Body of pancreas (tissue), 4 donors: ENCODE results near the gene CACNA1G. TPM values are rescaled to one million over a fixed set of nuclear protein-coding genes. Genes with fewer than 3 reads are reported as not detected.

Experiments
- ATAC-seq: fragments of 150-250 bp; one replicate; pipeline ENCODE4 v1.9.1; 2016
- DNase-seq, 4 donors: peaks; one replicate each; pipeline ENCODE4 v3.0.0-alpha.2; 2019
- H3K27ac ChIP-seq, 4 donors: fragments of 200-600 bp; sonication (generic); 1 replicate in 3 of 4; 2 replicates in 1 of 4; pipeline versions ENCODE4 v1.5.1 to v1.6.1; 2016 to 2019; ENCODE audit warnings: mild to moderate bottlenecking in 1 of 4, mixed read lengths in 1 of 4, moderate library complexity in 1 of 4
- H3K27me3 ChIP-seq, 2 donors: fragments of 200-600 bp; sonication (generic); one replicate each; pipeline ENCODE4 v1.6.0; 2016; ENCODE audit warnings: mild to moderate bottlenecking in 1 of 2
- H3K36me3 ChIP-seq, 2 donors: fragments of 200-600 bp; sonication (generic); replicated peaks in 1 of 2; 2 replicates each; pipeline ENCODE4 v1.5.1; 2016; ENCODE audit warnings: low read depth in 2 of 2; ENCODE audit not compliant: insufficient read depth in 1 of 2
- H3K4me1 ChIP-seq: fragments of 200-600 bp; sonication (generic); one replicate; pipeline ENCODE4 v1.6.0; 2016
- H3K4me3 ChIP-seq, 2 donors: fragments of 200-600 bp; sonication (generic); 1 replicate in 1 of 2; 2 replicates in 1 of 2; pipeline ENCODE4 v1.5.1; 2016 to 2019
- H3K9me3 ChIP-seq, 3 donors: fragments of 200-600 bp; sonication (generic); 1 replicate in 2 of 3; 2 replicates in 1 of 3; pipeline ENCODE4 v1.5.1; 2016
- POLR2A ChIP-seq, 3 donors: fragments of 450-650 bp; IDR thresholded peaks; one replicate each; pipeline ENCODE4 v1.6.1; 2016; ENCODE audit warnings: antibody characterized with exemption in 3 of 3, mild to moderate bottlenecking in 2 of 3
- WGBS, 2 donors: methylation state at CpG; one replicate each; pipeline ENCODE4 v1.1.5; 2017; 5-methylcytosine and 5-hydroxymethylcytosine counted together
- intact Hi-C: fragments of 100-400 bp; cut with DNase I; formaldehyde crosslinking; loops from one replicate; pipeline ENCODE4 v1.15.1; 2023
- total RNA-seq, 2 donors: library from RNA; depleted of rRNA; stranded (reverse); fragments of >200 nt; gene quantifications; one replicate each; pipeline ENCODE4 v1.1.0, GENCODE V29; 2016
- TF ChIP-seq, protein P1 (sequence below), 7 experiments: fragments of 450-650 bp in 4 of 7; fragments of 200-600 bp in 3 of 7; sonication (generic) in 3 of 7; IDR thresholded peaks; one replicate each; pipeline ENCODE4 v1.5.1; 2016 to 2019; ENCODE audit warnings: antibody characterized with exemption in 7 of 7

The CACNA1G gene
- total RNA-seq, 2 donors from 2014 or later, result 0.26 to 0.33 TPM

DNA sequence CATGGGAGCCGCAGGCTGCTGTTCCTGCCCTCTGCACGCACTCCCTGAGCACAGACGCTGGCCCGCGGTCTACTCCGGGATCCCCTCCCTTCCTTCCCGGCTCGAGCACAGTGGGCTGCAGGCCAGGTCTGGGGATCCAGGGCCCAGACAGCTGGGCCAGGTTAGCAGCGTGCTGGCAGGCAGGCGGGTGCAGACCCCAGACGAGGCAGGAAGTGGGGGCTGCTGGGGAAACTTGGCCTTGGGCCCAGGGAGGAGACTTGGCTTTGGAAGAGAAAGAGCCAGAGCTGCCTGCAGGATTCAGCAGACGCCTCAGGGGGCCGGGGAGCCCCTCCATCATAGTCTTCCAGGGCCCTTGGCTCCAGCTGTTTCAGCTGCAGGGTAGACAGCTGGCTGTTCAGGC lies 44.0 kb downstream of the CACNA1G start:
- Histone ChIP-seq H3K36me3 (no peaks in the 10 kb centered on the region), H3K9me3 (no peaks in the 10 kb centered on the region), H3K4me1 (peaks cover 8% of the 10 kb centered on the region), H3K27ac (no peak overlapping the region), H3K4me3 (no peak overlapping the region), H3K27me3 (no peaks in the 10 kb centered on the region)
- intact Hi-C loops, result no loop called here
- DNase-seq, result peak in 3 of 4 donors; percentile 18 to 39 (median 30)
- 34 to 41% methylated on average over 9 to 13 of the region's 13 CpGs for WGBS, 2 donors
- TF ChIP-seq POLR2A (IDR thresholded peaks at IDR 0.05), result no peak
- TF ChIP-seq, protein P1, sequence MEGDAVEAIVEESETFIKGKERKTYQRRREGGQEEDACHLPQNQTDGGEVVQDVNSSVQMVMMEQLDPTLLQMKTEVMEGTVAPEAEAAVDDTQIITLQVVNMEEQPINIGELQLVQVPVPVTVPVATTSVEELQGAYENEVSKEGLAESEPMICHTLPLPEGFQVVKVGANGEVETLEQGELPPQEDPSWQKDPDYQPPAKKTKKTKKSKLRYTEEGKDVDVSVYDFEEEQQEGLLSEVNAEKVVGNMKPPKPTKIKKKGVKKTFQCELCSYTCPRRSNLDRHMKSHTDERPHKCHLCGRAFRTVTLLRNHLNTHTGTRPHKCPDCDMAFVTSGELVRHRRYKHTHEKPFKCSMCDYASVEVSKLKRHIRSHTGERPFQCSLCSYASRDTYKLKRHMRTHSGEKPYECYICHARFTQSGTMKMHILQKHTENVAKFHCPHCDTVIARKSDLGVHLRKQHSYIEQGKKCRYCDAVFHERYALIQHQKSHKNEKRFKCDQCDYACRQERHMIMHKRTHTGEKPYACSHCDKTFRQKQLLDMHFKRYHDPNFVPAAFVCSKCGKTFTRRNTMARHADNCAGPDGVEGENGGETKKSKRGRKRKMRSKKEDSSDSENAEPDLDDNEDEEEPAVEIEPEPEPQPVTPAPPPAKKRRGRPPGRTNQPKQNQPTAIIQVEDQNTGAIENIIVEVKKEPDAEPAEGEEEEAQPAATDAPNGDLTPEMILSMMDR (IDR thresholded peaks at IDR 0.05), result no peak
- ATAC-seq, result peak; percentile 40

DNA sequence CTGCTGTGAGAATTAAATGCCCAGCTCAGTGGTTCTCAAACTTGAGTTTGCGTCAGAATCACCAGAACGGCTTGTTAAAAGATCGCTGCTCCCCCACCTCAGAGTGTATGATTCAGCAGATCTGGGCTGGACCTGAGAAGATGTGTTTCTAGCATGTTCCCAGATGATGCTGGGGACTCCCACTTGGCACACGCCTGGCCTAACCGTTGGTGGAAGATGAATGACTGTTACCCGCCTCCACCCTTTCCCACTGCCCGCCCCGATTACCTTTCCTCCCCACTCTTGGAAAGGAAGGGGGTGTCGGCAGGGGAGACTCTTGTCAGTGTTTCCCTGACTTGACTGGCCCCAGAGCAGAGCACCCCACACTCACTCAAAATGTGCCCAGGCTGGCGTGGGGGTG lies 44.9 kb downstream of the CACNA1G start:
- no peak overlapping the region for H3K27ac ChIP-seq
- ATAC-seq, result no peak
- intact Hi-C loops, result no loop called here

DNA sequence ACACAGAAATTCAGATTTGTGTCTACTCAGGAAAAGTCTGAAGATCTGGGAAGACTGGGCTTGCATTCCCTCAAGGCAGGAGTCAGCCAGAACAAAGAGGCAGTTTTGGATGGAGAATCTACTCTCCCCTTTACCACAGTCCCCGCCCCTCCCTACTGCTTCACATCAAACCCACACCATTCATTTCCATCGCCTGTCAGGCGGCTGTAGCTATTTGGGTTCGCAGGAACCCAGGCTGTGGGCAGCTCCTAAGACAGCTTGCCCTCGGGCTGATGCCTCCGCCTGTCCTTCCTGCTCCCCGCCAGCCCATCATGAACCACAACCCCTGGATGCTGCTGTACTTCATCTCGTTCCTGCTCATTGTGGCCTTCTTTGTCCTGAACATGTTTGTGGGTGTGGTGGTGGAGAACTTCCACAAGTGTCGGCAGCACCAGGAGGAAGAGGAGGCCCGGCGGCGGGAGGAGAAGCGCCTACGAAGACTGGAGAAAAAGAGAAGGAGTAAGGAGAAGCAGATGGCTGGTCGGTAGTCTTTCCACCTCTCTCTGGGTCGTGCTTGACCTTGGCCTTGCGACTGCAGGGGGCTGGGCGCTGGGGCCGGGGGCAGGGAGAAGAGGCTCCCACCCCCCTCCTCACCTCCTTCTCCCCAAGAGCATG lies 47.1 kb downstream of the CACNA1G start:
- TF ChIP-seq POLR2A (IDR thresholded peaks at IDR 0.05), result no peak
- TF ChIP-seq, protein P1 (IDR thresholded peaks at IDR 0.05), result no peak
- ATAC-seq, result no peak
- Histone ChIP-seq H3K4me3 (no peak overlapping the region), H3K4me1 (peaks cover 8% of the 10 kb centered on the region), H3K36me3 (no peaks in the 10 kb centered on the region), H3K9me3 (no peaks in the 10 kb centered on the region), H3K27ac (no peak overlapping the region), H3K27me3 (no peaks in the 10 kb centered on the region)
- intact Hi-C loops, result no loop called here
- no peak for DNase-seq
- WGBS, 2 donors, result 75 to 79% methylated on average over 19 of the region's 19 CpGs

More for the DNA sequence above, 44.9 kb downstream of the CACNA1G start:
- TF ChIP-seq, protein P1 (IDR thresholded peaks at IDR 0.05), result no peak
- Histone ChIP-seq H3K4me1 (peaks cover 8% of the 10 kb centered on the region), H3K27me3 (no peaks in the 10 kb centered on the region), H3K9me3 (no peaks in the 10 kb centered on the region), H3K36me3 (no peaks in the 10 kb centered on the region), H3K4me3 (no peak overlapping the region)
- 65 to 77% methylated on average over 10 of the region's 10 CpGs for WGBS, 2 donors
- DNase-seq, result no peak

DNA sequence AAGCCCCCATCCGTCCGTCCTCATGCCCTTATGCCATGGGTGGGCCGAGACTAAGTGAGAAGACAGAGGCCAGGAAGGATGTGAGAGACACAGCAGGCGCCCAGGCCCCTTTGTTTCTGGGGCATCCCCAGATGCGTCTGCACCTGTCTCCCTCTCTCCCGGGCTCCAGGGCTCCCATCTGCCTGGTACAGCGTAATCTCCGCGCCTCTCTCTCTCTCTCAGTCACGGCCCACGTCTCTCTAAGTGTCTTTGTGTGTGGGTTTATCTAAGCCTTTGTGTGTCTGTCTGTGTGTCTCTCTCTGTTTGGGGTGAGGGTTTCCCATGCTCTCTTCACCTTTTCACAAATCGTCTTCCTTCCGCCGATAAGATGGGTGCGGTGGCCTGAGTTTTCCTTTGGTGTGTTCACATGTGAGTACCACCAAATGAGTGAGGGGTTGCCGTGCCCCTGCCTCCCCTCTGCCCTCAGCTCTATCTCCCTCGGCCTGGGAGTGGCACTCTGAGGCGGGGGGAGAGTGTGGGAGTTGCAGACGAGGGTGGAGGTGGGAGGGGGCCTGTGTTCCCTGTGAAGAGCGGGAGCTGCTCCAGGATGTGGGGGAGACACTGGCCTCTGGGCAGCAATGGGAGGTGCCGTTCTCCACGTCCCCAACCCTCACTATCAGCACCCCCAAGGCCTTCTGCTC lies 48.3 kb downstream of the CACNA1G start:
- H3K36me3 ChIP-seq, result no peaks in the 10 kb centered on the region
- H3K9me3 ChIP-seq, result no peaks in the 10 kb centered on the region
- intact Hi-C loops, result no loop called here
- no peak overlapping the region for H3K27ac ChIP-seq
- 72 to 73% methylated on average over 19 to 21 of the region's 22 CpGs for WGBS, 2 donors
- DNase-seq (no peak), ATAC-seq (no peak)
- no peak overlapping the region for H3K4me3 ChIP-seq
- H3K4me1 ChIP-seq, result peaks cover 8% of the 10 kb centered on the region
- no peaks in the 10 kb centered on the region for H3K27me3 ChIP-seq
- TF ChIP-seq POLR2A (IDR thresholded peaks at IDR 0.05), result no peak
- TF ChIP-seq, protein P1 (IDR thresholded peaks at IDR 0.05), result no peak
